BE2C (cell line): ENCODE results near the gene GLS2.

Source experiments
- DNase-seq: peaks from one replicate; pipeline ENCODE4 v3.0.0-alpha.2; 2020
- H3K27me3 ChIP-seq: fragments of 250-450 bp; sonication (Bioruptor Pico); 2 replicates; pipeline ENCODE4 v1.5.1; 2020; ENCODE audit warnings: mild to moderate bottlenecking
- H3K36me3 ChIP-seq: fragments of 250-450 bp; sonication (Bioruptor Pico); 2 replicates; pipeline ENCODE4 v1.5.1; 2020; ENCODE audit warnings: mild to moderate bottlenecking
- H3K4me1 ChIP-seq: fragments of 250-450 bp; sonication (Bioruptor Pico); 2 replicates; pipeline ENCODE4 v1.5.1; 2020
- H3K4me3 ChIP-seq: 2 replicates; pipeline ENCODE4 v1.5.1; 2011; ENCODE audit warnings: low read depth, low read length
- H3K9me3 ChIP-seq: fragments of 250-450 bp; sonication (Bioruptor Pico); 2 replicates; pipeline ENCODE4 v1.5.1; 2020
- TF ChIP-seq, protein P1 (sequence below): IDR thresholded peaks from 2 replicates; pipeline ENCODE4 v1.5.1; 2012; ENCODE audit warnings: mild to moderate bottlenecking, low read depth, low read length

The GLS2 gene

DNA sequence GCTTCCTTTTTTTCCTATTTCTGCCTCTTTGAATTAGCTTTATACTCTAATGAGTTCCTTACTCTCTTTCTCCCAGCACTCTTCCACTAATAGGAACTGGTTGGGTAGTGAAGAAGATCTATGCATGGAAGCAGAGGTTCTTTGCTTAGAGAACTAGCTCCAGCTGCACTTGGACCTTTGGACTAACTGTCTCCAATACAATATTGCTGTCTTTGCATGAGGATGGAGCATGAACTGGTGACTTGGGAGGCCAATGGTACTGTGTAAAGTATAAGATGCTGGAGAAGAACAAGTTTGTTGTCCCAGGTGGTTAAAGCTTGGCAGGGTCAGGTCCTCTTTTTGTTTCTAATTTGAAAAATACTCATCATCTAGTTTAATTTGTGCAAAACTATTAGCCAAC, 2.4 kb upstream of the GLS2 start:
- H3K36me3 ChIP-seq, result no peaks in the 10 kb centered on the region
- H3K4me3 ChIP-seq, result no peak overlapping the region
- H3K4me1 ChIP-seq, result no peaks in the 10 kb centered on the region
- TF ChIP-seq, protein P1, sequence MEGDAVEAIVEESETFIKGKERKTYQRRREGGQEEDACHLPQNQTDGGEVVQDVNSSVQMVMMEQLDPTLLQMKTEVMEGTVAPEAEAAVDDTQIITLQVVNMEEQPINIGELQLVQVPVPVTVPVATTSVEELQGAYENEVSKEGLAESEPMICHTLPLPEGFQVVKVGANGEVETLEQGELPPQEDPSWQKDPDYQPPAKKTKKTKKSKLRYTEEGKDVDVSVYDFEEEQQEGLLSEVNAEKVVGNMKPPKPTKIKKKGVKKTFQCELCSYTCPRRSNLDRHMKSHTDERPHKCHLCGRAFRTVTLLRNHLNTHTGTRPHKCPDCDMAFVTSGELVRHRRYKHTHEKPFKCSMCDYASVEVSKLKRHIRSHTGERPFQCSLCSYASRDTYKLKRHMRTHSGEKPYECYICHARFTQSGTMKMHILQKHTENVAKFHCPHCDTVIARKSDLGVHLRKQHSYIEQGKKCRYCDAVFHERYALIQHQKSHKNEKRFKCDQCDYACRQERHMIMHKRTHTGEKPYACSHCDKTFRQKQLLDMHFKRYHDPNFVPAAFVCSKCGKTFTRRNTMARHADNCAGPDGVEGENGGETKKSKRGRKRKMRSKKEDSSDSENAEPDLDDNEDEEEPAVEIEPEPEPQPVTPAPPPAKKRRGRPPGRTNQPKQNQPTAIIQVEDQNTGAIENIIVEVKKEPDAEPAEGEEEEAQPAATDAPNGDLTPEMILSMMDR, result no peak
- peaks cover 61% of the 10 kb centered on the region for H3K27me3 ChIP-seq
- H3K9me3 ChIP-seq, result peaks cover 8% of the 10 kb centered on the region
- no peak for DNase-seq

- peak; percentile 27 for DNase-seq
- Histone ChIP-seq H3K27me3 (peaks cover 66% of the 10 kb centered on the region), H3K36me3 (no peaks in the 10 kb centered on the region), H3K4me3 (peak overlapping the region; percentile 41), H3K4me1 (no peaks in the 10 kb centered on the region), H3K9me3 (peaks cover 8% of the 10 kb centered on the region)
- TF ChIP-seq, protein P1, result no peak
Observed at GRCh38 chr12:56487448-56488040, 417 bp downstream of the GLS2 start.

- no peak for DNase-seq
- Histone ChIP-seq H3K27me3 (peaks cover 63% of the 10 kb centered on the region), H3K36me3 (no peaks in the 10 kb centered on the region), H3K9me3 (peaks cover 8% of the 10 kb centered on the region), H3K4me3 (no peak overlapping the region), H3K4me1 (no peaks in the 10 kb centered on the region)
- TF ChIP-seq, protein P1, result no peak
Observed at GRCh38 chr12:56486694-56487093, 1.3 kb downstream of the GLS2 start.

DNA sequence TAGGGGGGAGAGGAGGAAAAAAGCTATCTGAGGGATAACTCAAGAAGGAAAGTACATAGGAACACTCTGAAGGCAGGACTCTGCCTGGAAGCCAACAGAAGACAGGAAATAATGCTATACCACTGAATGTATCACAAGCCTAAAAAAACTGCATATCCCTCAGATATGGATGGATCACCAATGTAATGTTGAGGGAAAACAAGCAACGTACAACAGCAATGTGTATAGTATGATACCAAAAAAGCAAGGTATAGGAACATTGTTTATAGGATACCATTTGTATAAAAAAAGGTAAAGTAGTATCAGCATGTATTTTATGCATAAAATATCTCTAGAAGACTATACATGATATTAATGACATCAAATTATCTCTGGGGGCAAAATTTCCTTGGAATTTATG, 3.4 kb downstream of the GLS2 start:
- no peak overlapping the region for H3K4me3 ChIP-seq
- no peaks in the 10 kb centered on the region for H3K4me1 ChIP-seq
- H3K27me3 ChIP-seq, result peaks cover 42% of the 10 kb centered on the region
- DNase-seq, result no peak
- H3K36me3 ChIP-seq, result no peaks in the 10 kb centered on the region
- TF ChIP-seq, protein P1, result no peak
- peaks cover 8% of the 10 kb centered on the region for H3K9me3 ChIP-seq

DNA sequence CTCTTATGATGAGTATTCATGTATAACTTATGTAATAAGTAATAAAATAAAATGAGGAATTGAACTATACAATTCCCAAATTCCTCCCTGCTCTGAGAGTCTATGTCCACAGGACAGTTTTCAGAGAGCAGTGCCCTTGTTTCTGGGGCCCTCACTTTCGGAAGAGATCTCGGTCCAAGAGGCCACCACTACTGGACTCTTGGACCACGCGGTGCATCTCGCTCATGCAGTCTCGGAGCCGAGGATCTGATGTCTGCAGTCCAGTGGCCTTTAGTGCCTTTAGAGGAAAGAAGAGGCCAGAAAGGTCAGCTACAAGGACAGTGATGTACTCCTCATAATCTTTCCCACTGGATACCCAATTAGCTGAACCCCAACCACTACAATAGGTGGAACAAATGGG, 8.3 kb downstream of the GLS2 start:
- TF ChIP-seq, protein P1, result no peak
- Histone ChIP-seq H3K36me3 (no peaks in the 10 kb centered on the region), H3K4me3 (no peak overlapping the region), H3K9me3 (no peaks in the 10 kb centered on the region), H3K4me1 (no peaks in the 10 kb centered on the region), H3K27me3 (peaks cover 3% of the 10 kb centered on the region; the same call in 1 of the 2 replicates)
- DNase-seq, result no peak

- Histone ChIP-seq H3K36me3 (no peaks in the 10 kb centered on the region), H3K9me3 (no peaks in the 10 kb centered on the region), H3K4me3 (no peak overlapping the region), H3K27me3 (no peaks in the 10 kb centered on the region), H3K4me1 (no peaks in the 10 kb centered on the region)
- TF ChIP-seq, protein P1, result no peak
- no peak for DNase-seq
Observed at GRCh38 chr12:56477521-56478225, 10.3 kb downstream of the GLS2 start.
